ENCODE data around the gene NCSTN. TPM values are rescaled to one million over a fixed set of nuclear protein-coding genes. Genes with fewer than 3 reads are reported as not detected.

Gene NCSTN
- total RNA-seq, 1 experiment from 2014 or later = 67.8 TPM

GRCh38 chr1:160398823-160399222 is 55.6 kb downstream of the NCSTN start:
- WGBS (ENCODE audit: extremely low coverage, insufficient read length, low lambda C conversion rate) = no CpG with 5 or more reads among the region's 4 CpGs
- H4K5ac ChIP-seq (ENCODE audit: insufficient read length, low read depth, low read length) = no peak overlapping the region
- H3K79me2 ChIP-seq (ENCODE audit: insufficient read depth, low read length) = peaks cover 15% of the 10 kb centered on the region; the same call in 1 of the 2 replicates
- H3K9me3 ChIP-seq (ENCODE audit: control insufficient read depth, low read depth, low read length) = no peaks in the 10 kb centered on the region
- Mint-ChIP-seq H3K4me1 (peaks cover 44 to 45% of the 10 kb centered on the region in 2 experiments), H3K27ac (peak overlapping the region in 2 of 3 experiments; percentile 11 to 97; a peak in 2 of 7 replicates), H3K36me3 (ENCODE audit: insufficient read depth in 1 of 3, low read depth in 3 of 3) (peaks cover 0 to 3% (median 0%) of the 10 kb centered on the region in 3 experiments; a peak in 1 of 7 replicates), H3K27me3 (ENCODE audit: low read depth) (no peaks in the 10 kb centered on the region; the same call in 1 of the 2 replicates), H3K4me3 (peak overlapping the region; percentile 60 to 78; a peak in 4 of 5 replicates), H3K9me3 (no peaks in the 10 kb centered on the region)
- no peak overlapping the region for H3K27ac ChIP-seq (ENCODE audit: insufficient read length, low read depth, low read length)
- no peak overlapping the region for H2BK12ac ChIP-seq (ENCODE audit: insufficient read length, low read depth, low read length)
- no peak overlapping the region for H3T11ph ChIP-seq (ENCODE audit: low read length)
- no peak overlapping the region for H3K23ac ChIP-seq (ENCODE audit: insufficient read length, low read depth, low read length)
- H4K8ac ChIP-seq (replicated peaks; ENCODE audit: insufficient read length, low read depth, low read length) = no peak overlapping the region
- no peak overlapping the region for H2BK120ac ChIP-seq (ENCODE audit: low read depth, low read length, poor library complexity, severe bottlenecking)
- no peaks in the 10 kb centered on the region for H3K79me1 ChIP-seq (ENCODE audit: insufficient read depth, low read depth, low read length, poor library complexity, severe bottlenecking)
- no peak overlapping the region for H3K14ac ChIP-seq (ENCODE audit: insufficient read depth, low read length)
- no peak overlapping the region for H3K18ac ChIP-seq (ENCODE audit: insufficient read length, low read depth, low read length)
- H3K27me3 ChIP-seq (ENCODE audit: insufficient read depth, low read length) = no peaks in the 10 kb centered on the region
- H4K91ac ChIP-seq (ENCODE audit: insufficient read length, low read depth, low read length) = no peak overlapping the region
- H3K4me2 ChIP-seq (ENCODE audit: insufficient read depth, insufficient read length, low read length) = peak overlapping the region; percentile 74
- H2AK5ac ChIP-seq (ENCODE audit: insufficient read length, low read length) = no peak overlapping the region
- no peak overlapping the region for H2AFZ ChIP-seq (ENCODE audit: low read length)
- no peak for DNase-seq
- TF ChIP-seq CTCF (conservative IDR thresholded peaks at IDR 0.05) = no peak
- H3K56ac ChIP-seq (ENCODE audit: insufficient read length, low read depth, low read length) = no peak overlapping the region
- no peak overlapping the region for H2BK5ac ChIP-seq (ENCODE audit: insufficient read length, low read length)
- no peak overlapping the region for H2BK15ac ChIP-seq (ENCODE audit: low read depth, low read length)
- no peak overlapping the region for H2BK20ac ChIP-seq (ENCODE audit: low read depth, low read length, poor library complexity, severe bottlenecking)
- peaks cover 17% of the 10 kb centered on the region for H3K23me2 ChIP-seq (ENCODE audit: insufficient read length, low read depth, low read length, poor library complexity, severe bottlenecking)
- H4K20me1 ChIP-seq (ENCODE audit: control insufficient read depth, insufficient read depth, insufficient read length) = no peaks in the 10 kb centered on the region
- H3K4ac ChIP-seq (ENCODE audit: low read depth, low read length) = no peak overlapping the region
- H3K9ac ChIP-seq (ENCODE audit: extremely low read depth, insufficient read length, low read length) = no peak overlapping the region
- peaks cover 23% of the 10 kb centered on the region; the same call in 1 of the 2 replicates for H3K4me1 ChIP-seq (ENCODE audit: insufficient read depth, low read length)

Data from H9 (cell line).